Measurements from ENCODE around the gene TNNC1. TPM values are rescaled to one million over a fixed set of nuclear protein-coding genes. Genes with fewer than 3 reads are reported as not detected.

Gene TNNC1
- total and polyA plus RNA-seq, 2 of the 13 experiments (the other 11 are each of a cell fraction or from before 2014, with no cell fraction given) = 11.8 to 36.4 TPM

DNA sequence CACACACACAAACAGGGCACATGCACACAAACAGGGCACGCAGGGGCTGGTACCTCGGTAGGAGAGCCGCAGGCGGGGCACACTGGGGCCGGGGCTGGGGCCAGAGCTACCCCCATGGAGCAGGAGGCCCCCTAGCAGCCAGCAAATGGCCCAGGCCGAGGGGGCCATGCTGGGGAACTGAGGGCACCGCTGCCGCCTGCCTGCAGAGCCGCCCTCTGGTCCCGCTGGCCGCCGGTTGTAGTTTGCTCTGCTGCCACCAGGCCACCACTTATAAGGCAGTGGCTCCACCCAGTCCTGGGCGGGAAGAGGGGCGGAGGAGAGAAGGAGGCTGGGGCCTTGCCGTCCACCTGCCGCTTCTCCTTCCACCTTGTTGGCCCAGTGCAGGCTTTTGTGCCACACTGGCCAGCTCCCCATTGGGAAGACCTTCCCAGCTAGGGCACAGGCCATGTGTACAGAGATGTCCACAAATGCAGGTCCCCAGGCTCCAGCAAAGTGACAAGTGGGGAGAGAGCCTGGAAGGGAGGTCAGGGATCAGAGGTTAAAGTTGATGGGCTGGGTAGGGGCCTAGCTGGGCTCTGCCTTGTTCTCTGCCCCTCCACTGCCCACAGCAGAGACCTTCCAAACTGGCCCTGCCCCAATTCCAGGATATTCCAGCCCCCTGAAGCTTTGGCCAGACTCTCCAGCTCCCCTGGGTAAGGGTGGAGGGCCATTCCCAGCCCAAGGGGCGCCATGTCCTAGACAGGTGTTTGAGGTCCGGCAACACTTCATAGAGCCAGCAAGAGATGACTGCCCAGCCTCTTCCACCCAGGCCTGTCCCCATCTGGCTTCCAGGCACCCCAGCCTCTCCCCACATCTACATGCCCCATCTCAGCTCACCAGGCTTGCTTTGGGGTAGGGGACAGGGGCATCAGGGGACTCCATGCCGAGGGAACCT is 8.7 kb downstream of the TNNC1 start, which contains the start of gene SEMA3G (continued):
- TF ChIP-seq, protein P1, sequence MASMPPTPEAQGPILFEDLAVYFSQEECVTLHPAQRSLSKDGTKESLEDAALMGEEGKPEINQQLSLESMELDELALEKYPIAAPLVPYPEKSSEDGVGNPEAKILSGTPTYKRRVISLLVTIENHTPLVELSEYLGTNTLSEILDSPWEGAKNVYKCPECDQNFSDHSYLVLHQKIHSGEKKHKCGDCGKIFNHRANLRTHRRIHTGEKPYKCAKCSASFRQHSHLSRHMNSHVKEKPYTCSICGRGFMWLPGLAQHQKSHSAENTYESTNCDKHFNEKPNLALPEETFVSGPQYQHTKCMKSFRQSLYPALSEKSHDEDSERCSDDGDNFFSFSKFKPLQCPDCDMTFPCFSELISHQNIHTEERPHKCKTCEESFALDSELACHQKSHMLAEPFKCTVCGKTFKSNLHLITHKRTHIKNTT (CRISPR knock-in tag; IDR thresholded peaks at IDR 0.05) = no peak
- TF ChIP-seq ZNF749 (CRISPR knock-in tag; IDR thresholded peaks at IDR 0.05; ENCODE audit: borderline replicate concordance) = peak; percentile 65; the same call in 1 of the 2 replicates
- TF ChIP-seq, protein P2, sequence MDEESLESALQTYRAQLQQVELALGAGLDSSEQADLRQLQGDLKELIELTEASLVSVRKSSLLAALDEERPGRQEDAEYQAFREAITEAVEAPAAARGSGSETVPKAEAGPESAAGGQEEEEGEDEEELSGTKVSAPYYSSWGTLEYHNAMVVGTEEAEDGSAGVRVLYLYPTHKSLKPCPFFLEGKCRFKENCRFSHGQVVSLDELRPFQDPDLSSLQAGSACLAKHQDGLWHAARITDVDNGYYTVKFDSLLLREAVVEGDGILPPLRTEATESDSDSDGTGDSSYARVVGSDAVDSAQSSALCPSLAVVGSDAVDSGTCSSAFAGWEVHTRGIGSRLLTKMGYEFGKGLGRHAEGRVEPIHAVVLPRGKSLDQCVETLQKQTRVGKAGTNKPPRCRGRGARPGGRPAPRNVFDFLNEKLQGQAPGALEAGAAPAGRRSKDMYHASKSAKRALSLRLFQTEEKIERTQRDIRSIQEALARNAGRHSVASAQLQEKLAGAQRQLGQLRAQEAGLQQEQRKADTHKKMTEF (CRISPR knock-in tag; IDR thresholded peaks at IDR 0.05) = peak; percentile 81; the same call in 1 of the 2 replicates
- no peak for TF ChIP-seq ARHGAP35 (CRISPR knock-in tag; IDR thresholded peaks at IDR 0.05; ENCODE audit: borderline replicate concordance)
- TF ChIP-seq, protein P3, sequence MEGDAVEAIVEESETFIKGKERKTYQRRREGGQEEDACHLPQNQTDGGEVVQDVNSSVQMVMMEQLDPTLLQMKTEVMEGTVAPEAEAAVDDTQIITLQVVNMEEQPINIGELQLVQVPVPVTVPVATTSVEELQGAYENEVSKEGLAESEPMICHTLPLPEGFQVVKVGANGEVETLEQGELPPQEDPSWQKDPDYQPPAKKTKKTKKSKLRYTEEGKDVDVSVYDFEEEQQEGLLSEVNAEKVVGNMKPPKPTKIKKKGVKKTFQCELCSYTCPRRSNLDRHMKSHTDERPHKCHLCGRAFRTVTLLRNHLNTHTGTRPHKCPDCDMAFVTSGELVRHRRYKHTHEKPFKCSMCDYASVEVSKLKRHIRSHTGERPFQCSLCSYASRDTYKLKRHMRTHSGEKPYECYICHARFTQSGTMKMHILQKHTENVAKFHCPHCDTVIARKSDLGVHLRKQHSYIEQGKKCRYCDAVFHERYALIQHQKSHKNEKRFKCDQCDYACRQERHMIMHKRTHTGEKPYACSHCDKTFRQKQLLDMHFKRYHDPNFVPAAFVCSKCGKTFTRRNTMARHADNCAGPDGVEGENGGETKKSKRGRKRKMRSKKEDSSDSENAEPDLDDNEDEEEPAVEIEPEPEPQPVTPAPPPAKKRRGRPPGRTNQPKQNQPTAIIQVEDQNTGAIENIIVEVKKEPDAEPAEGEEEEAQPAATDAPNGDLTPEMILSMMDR (CRISPR knock-in tag; IDR thresholded peaks at IDR 0.05) = peak; percentile 68
- no peak for TF ChIP-seq ARNT (IDR thresholded peaks at IDR 0.05)
- no peak for TF ChIP-seq HNRNPH1 (optimal IDR thresholded peaks at IDR 0.05; ENCODE audit: low read depth, low read length)
- TF ChIP-seq ASH2L (IDR thresholded peaks at IDR 0.05; ENCODE audit: insufficient read length, low read depth, low read length) = no peak
- no peak for TF ChIP-seq ZNF484 (CRISPR knock-in tag; IDR thresholded peaks at IDR 0.05; ENCODE audit: borderline replicate concordance, low read depth)
- TF ChIP-seq, protein P4, sequence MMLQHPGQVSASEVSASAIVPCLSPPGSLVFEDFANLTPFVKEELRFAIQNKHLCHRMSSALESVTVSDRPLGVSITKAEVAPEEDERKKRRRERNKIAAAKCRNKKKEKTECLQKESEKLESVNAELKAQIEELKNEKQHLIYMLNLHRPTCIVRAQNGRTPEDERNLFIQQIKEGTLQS (CRISPR knock-in tag; IDR thresholded peaks at IDR 0.05) = no peak
- TF ChIP-seq, protein P5, sequence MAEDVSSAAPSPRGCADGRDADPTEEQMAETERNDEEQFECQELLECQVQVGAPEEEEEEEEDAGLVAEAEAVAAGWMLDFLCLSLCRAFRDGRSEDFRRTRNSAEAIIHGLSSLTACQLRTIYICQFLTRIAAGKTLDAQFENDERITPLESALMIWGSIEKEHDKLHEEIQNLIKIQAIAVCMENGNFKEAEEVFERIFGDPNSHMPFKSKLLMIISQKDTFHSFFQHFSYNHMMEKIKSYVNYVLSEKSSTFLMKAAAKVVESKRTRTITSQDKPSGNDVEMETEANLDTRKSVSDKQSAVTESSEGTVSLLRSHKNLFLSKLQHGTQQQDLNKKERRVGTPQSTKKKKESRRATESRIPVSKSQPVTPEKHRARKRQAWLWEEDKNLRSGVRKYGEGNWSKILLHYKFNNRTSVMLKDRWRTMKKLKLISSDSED (CRISPR knock-in tag; IDR thresholded peaks at IDR 0.05) = no peak
- TF ChIP-seq SMAD9 (CRISPR knock-in tag; IDR thresholded peaks at IDR 0.05) = no peak
- TF ChIP-seq DMAP1 (CRISPR knock-in tag; IDR thresholded peaks at IDR 0.05) = no peak
- TF ChIP-seq FOXC1 (CRISPR knock-in tag; IDR thresholded peaks at IDR 0.05; ENCODE audit: borderline replicate concordance) = no peak; the same call in 1 of the 2 replicates
- TF ChIP-seq, protein P6, sequence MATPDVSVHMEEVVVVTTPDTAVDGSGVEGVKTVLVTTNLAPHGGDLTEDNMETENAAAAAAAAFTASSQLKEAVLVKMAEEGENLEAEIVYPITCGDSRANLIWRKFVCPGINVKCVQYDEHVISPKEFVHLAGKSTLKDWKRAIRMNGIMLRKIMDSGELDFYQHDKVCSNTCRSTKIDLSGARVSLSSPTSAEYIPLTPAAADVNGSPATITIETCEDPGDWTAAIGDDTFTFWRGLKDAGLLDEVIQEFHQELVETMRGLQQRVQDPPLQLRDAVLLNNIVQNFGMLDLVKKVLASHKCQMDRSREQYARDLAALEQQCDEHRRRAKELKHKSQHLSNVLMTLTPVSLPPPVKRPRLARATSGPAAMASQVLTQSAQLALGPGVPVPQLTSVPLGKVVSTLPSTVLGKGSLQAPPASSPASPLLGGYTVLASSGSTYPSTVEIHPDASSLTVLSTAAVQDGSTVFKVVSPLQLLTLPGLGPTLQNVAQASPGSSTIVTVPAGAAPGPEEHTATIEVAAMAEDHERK (CRISPR knock-in tag; IDR thresholded peaks at IDR 0.05; ENCODE audit: low read depth) = no peak
- TF ChIP-seq KLF13 (CRISPR knock-in tag; IDR thresholded peaks at IDR 0.05) = no peak
- TF ChIP-seq TBP (CRISPR knock-in tag; IDR thresholded peaks at IDR 0.05) = no peak
- no peak for TF ChIP-seq ZNF883 (CRISPR knock-in tag; IDR thresholded peaks at IDR 0.05; ENCODE audit: not compliant biosample characterization)

All from HepG2 (cell line).